H1 (cell line): ENCODE results near the gene PBX3. TPM values are rescaled to one million over a fixed set of nuclear protein-coding genes. Genes with fewer than 3 reads are reported as not detected.

ENCODE experiments used
- CTCF ChIA-PET: fragments of 300-600 bp; sonication (Branson Sonifier 250); formaldehyde crosslinking; loops from one replicate; lab custom pipeline; 2021; ENCODE audit not compliant: partially characterized antibody; lab: Charles Lee
- POLR2A ChIA-PET: fragments of 300-600 bp; sonication (Branson Sonifier 250); formaldehyde crosslinking; loops from one replicate; lab custom pipeline; 2021; ENCODE audit warnings: inconsistent platforms; ENCODE audit not compliant: partially characterized antibody; lab: Charles Lee
- DNase-seq, 2 experiments: peaks; one replicate each; pipeline versions ENCODE4 v3.0.0 to v3.0.0-alpha.2; 2010 to 2022; ENCODE audit warnings: low spot score in 2 of 2, low read depth in 1 of 2, mixed read lengths in 1 of 2
- FAIRE-seq: peaks from 2 replicates; lab custom pipeline; 2011; peaks lifted over from hg19 to GRCh38; lab: Jason Lieb, UNC
- H2AFZ ChIP-seq: 2 replicates; pipeline ENCODE4 v1.8.1; 2012; ENCODE audit warnings: low read length, inconsistent platforms
- H2AK5ac ChIP-seq: 2 replicates; pipeline ENCODE4 v1.6.1; 2013; ENCODE audit warnings: low read depth, low read length
- H2BK120ac ChIP-seq: replicated peaks from 2 replicates; pipeline ENCODE3; 2013; ENCODE audit warnings: low read depth, low read length, inconsistent platforms
- H2BK12ac ChIP-seq: 2 replicates; pipeline ENCODE4 v1.6.1; 2013; ENCODE audit warnings: low read depth, low read length
- H2BK15ac ChIP-seq: 2 replicates; pipeline ENCODE4 v1.6.1; 2013; ENCODE audit warnings: low read length
- H2BK20ac ChIP-seq: 2 replicates; pipeline ENCODE4 v1.6.1; 2013; ENCODE audit warnings: low read length
- H2BK5ac ChIP-seq: 2 replicates; pipeline ENCODE4 v1.6.1; 2013; ENCODE audit warnings: low read depth, low read length
- H3K14ac ChIP-seq: 2 replicates; pipeline ENCODE4 v1.6.1; 2013; ENCODE audit warnings: inconsistent platforms; ENCODE audit not compliant: insufficient read length
- H3K18ac ChIP-seq: 2 replicates; pipeline ENCODE4 v1.6.1; 2013; ENCODE audit warnings: low read length; ENCODE audit errors: extremely low read depth
- H3K23ac ChIP-seq: 2 replicates; pipeline ENCODE4 v1.6.1; 2013; ENCODE audit warnings: inconsistent platforms; ENCODE audit not compliant: insufficient read length
- H3K23me2 ChIP-seq: 2 replicates; pipeline ENCODE4 v1.6.1; 2013; ENCODE audit warnings: low read depth, low read length
- H3K27ac ChIP-seq: 2 replicates; pipeline ENCODE4 v1.6.1; 2011; ENCODE audit warnings: low read depth, low read length, inconsistent platforms
- H3K27me3 ChIP-seq, 4 experiments: replicated peaks in 1 of 4; 1 replicate in 1 of 4; 2 replicates in 3 of 4; pipeline versions ENCODE4 v1.6.1 to v1.8.1; 2011 to 2013; ENCODE audit warnings: low read length in 3 of 4, mild to moderate bottlenecking in 3 of 4, inconsistent platforms in 2 of 4, mixed read lengths in 2 of 4, moderate library complexity in 1 of 4; ENCODE audit not compliant: control insufficient read depth in 3 of 4, insufficient read depth in 3 of 4; ENCODE audit errors: extremely low read depth in 1 of 4
- H3K36me3 ChIP-seq, 4 experiments: 2 replicates each; pipeline versions ENCODE4 v1.6.1 to v1.8.1; 2011 to 2013; ENCODE audit warnings: mild to moderate bottlenecking in 4 of 4, low read length in 3 of 4, moderate library complexity in 2 of 4, control low read depth in 1 of 4, inconsistent platforms in 1 of 4; ENCODE audit not compliant: insufficient read depth in 4 of 4, control insufficient read depth in 2 of 4
- H3K4ac ChIP-seq: replicated peaks from 2 replicates; pipeline ENCODE3; 2013; ENCODE audit warnings: low read length, low read depth, mixed read lengths, inconsistent platforms; ENCODE audit not compliant: insufficient read length
- H3K4me1 ChIP-seq, 4 experiments: replicated peaks in 1 of 4; 1 replicate in 1 of 4; 2 replicates in 3 of 4; pipeline versions ENCODE4 v1.6.1 to v1.8.1; 2011 to 2013; ENCODE audit warnings: low read length in 3 of 4, inconsistent platforms in 2 of 4, mixed read lengths in 1 of 4; ENCODE audit not compliant: insufficient read depth in 4 of 4, control insufficient read depth in 3 of 4
- H3K4me2 ChIP-seq, 2 experiments: 2 replicates each; pipeline versions ENCODE4 v1.6.1 to v1.8.1; 2011 to 2013; ENCODE audit warnings: low read depth in 2 of 2, low read length in 2 of 2, control low read depth in 1 of 2, inconsistent platforms in 1 of 2, mild to moderate bottlenecking in 1 of 2; ENCODE audit not compliant: insufficient read depth in 1 of 2
- H3K4me3 ChIP-seq, 4 experiments: fragments of 200-600, 300-600 bp in 1 of 4; sonication (generic), shearing (Covaris generic), sonication (Bioruptor Twin) in 1 of 4; 2 replicates each; pipeline versions ENCODE4 v1.5.1 to v1.8.1; 2011 to 2016; ENCODE audit warnings: low read length in 4 of 4, low read depth in 3 of 4, control low read depth in 2 of 4, inconsistent platforms in 2 of 4, mild to moderate bottlenecking in 2 of 4, mixed read lengths in 1 of 4, moderate library complexity in 1 of 4; ENCODE audit not compliant: insufficient read depth in 2 of 4; ENCODE audit errors: extremely low read depth in 1 of 4
- H3K56ac ChIP-seq: replicated peaks from 2 replicates; pipeline ENCODE3; 2013; ENCODE audit warnings: low read depth, mild to moderate bottlenecking, mixed read lengths, low read length, inconsistent platforms; ENCODE audit not compliant: insufficient read length
- H3K79me1 ChIP-seq: 2 replicates; pipeline ENCODE4 v1.6.1; 2013; ENCODE audit warnings: low read depth, low read length, control low read depth
- H3K79me2 ChIP-seq, 2 experiments: 2 replicates each; pipeline versions ENCODE4 v1.6.1 to v1.8.1; 2012 to 2013; ENCODE audit warnings: low read length in 2 of 2, mild to moderate bottlenecking in 2 of 2, inconsistent platforms in 1 of 2; ENCODE audit not compliant: insufficient read depth in 2 of 2, control insufficient read depth in 1 of 2
- H3K9ac ChIP-seq, 4 experiments: replicated peaks in 1 of 4; 1 replicate in 1 of 4; 2 replicates in 3 of 4; pipeline versions ENCODE4 v1.6.1 to v1.8.1; 2011 to 2013; ENCODE audit warnings: low read depth in 3 of 4, low read length in 3 of 4, control low read depth in 2 of 4, mild to moderate bottlenecking in 2 of 4, moderate library complexity in 2 of 4, inconsistent platforms in 1 of 4; ENCODE audit errors: extremely low read depth in 1 of 4
- H3K9me3 ChIP-seq, 2 experiments: 2 replicates each; pipeline versions ENCODE4 v1.6.1 to v1.8.1; 2012 to 2013; ENCODE audit warnings: mild to moderate bottlenecking in 2 of 2, moderate library complexity in 2 of 2, control low read depth in 1 of 2, inconsistent platforms in 1 of 2, low read depth in 1 of 2, low read length in 1 of 2, mixed read lengths in 1 of 2; ENCODE audit not compliant: insufficient read depth in 2 of 2
- H4K20me1 ChIP-seq, 2 experiments: replicated peaks in 1 of 2; 2 replicates each; pipeline versions ENCODE3 to v1.8.1; 2011 to 2013; ENCODE audit warnings: inconsistent platforms in 2 of 2, low read length in 2 of 2, mild to moderate bottlenecking in 1 of 2; ENCODE audit not compliant: insufficient read depth in 2 of 2, control insufficient read depth in 1 of 2
- H4K5ac ChIP-seq: 2 replicates; pipeline ENCODE4 v1.6.1; 2013; ENCODE audit warnings: low read length, low read depth, mixed read lengths, inconsistent platforms; ENCODE audit not compliant: insufficient read length
- H4K8ac ChIP-seq: 2 replicates; pipeline ENCODE4 v1.8.0; 2013; ENCODE audit warnings: mild to moderate bottlenecking, moderate library complexity, low read length, inconsistent platforms; ENCODE audit not compliant: insufficient read depth; ENCODE audit errors: extremely low read depth
- H4K91ac ChIP-seq: replicated peaks from 2 replicates; pipeline ENCODE3; 2013; ENCODE audit warnings: low read length, mixed read lengths, inconsistent platforms; ENCODE audit not compliant: insufficient read length
- ASH2L ChIP-seq: fragments of 200-600, 300-600 bp; sonication (generic); IDR thresholded peaks from one replicate; pipeline ENCODE4 v1.7.1; 2017; ENCODE audit warnings: low read length
- BCL11A ChIP-seq, 2 experiments: IDR thresholded peaks; one replicate each; pipeline ENCODE4 v1.6.1; 2011; ENCODE audit warnings: low read depth in 2 of 2, low read length in 2 of 2, mild to moderate bottlenecking in 2 of 2
- CBX8 ChIP-seq: fragments of 300-800, 300-1000 bp; sonication (generic); IDR thresholded peaks from 2 replicates; pipeline ENCODE4 v1.7.1; 2016; ENCODE audit warnings: low read depth, low read length, borderline replicate concordance
- EGR1 ChIP-seq: IDR thresholded peaks from 2 replicates; pipeline ENCODE4 v1.6.1; 2011; ENCODE audit warnings: low read depth, low read length, borderline replicate concordance
- HDAC6 ChIP-seq: IDR thresholded peaks from one replicate; pipeline ENCODE4 v1.7.1; 2012; ENCODE audit warnings: low read depth, mild to moderate bottlenecking, inconsistent platforms, low read length, moderate library complexity
- KDM4A ChIP-seq: IDR thresholded peaks from one replicate; pipeline ENCODE4 v1.7.1; 2012; ENCODE audit warnings: low read depth, mild to moderate bottlenecking, moderate library complexity, low read length, inconsistent platforms; ENCODE audit not compliant: severe bottlenecking
- NRF1 ChIP-seq: IDR thresholded peaks from 2 replicates; pipeline ENCODE4 v1.6.1; 2011; ENCODE audit warnings: mild to moderate bottlenecking, low read depth, low read length, improper control_type of control experiment
- POLR2AphosphoS5 ChIP-seq: IDR thresholded peaks from 2 replicates; pipeline ENCODE4 v1.6.1; 2011; ENCODE audit warnings: low read depth, low read length
- SIN3A ChIP-seq, 2 experiments: IDR thresholded peaks in 1 of 2; conservative IDR thresholded peaks in 1 of 2; 2 replicates each; pipeline ENCODE4 v1.6.1; 2011 to 2012; ENCODE audit warnings: low read length in 2 of 2, improper control_type of control experiment in 1 of 2, low read depth in 1 of 2, mild to moderate bottlenecking in 1 of 2
- SP2 ChIP-seq: IDR thresholded peaks from 2 replicates; pipeline ENCODE4 v1.6.1; 2012; ENCODE audit warnings: mild to moderate bottlenecking, low read length, inconsistent platforms
- SRF ChIP-seq: IDR thresholded peaks from 2 replicates; pipeline ENCODE4 v1.6.1; 2011; ENCODE audit warnings: mild to moderate bottlenecking, low read depth, low read length, moderate library complexity
- WGBS, 2 experiments: shearing (Covaris generic) in 1 of 2; methylation state at CpG; one replicate each; pipeline versions ENCODE4 v1.1.6 to v1.1.7; 2013 to 2015; ENCODE audit warnings: low lambda C conversion rate in 2 of 2, mixed read lengths in 2 of 2, inconsistent platforms in 1 of 2, low coverage in 1 of 2, missing lambda C conversion rate in 1 of 2; ENCODE audit not compliant: insufficient replicate concordance in 2 of 2, insufficient coverage in 1 of 2, insufficient read length in 1 of 2; ENCODE audit errors: extremely low coverage in 1 of 2, missing lambda C conversion rate in 1 of 2; 5-methylcytosine and 5-hydroxymethylcytosine counted together
- polyA plus RNA-seq, 7 experiments: library from polyadenylated mRNA; depleted of rRNA in 3 of 7; stranded (reverse) in 5 of 7; unstranded in 2 of 7; fragments of >200 nt in 5 of 7; fragments of 200-250 nt in 2 of 7; gene quantifications; 1 replicate in 5 of 7; 2 replicates in 1 of 7; 4 replicates in 1 of 7; pipeline versions ENCODE4 v1.2.1 to v1.2.3, GENCODE V29; 2011 to 2013; ENCODE audit warnings: missing spikeins in 2 of 7, mixed read lengths in 2 of 7
- total RNA-seq: library from RNA; stranded (reverse); fragmentation: NEBNext Ultra II Directional; extraction: Animal tissue kit (Norgen Biotek cat#: 25700); gene quantifications from 2 replicates; pipeline ENCODE4 v1.2.1, GENCODE V29; 2021
- TF ChIP-seq, protein P1 (sequence below), 3 experiments: IDR thresholded peaks; 1 replicate in 2 of 3; 2 replicates in 1 of 3; pipeline versions ENCODE4 v1.5.1 to v1.6.1; 2011; ENCODE audit warnings: low read length in 3 of 3, mild to moderate bottlenecking in 3 of 3, inconsistent platforms in 2 of 3, low read depth in 1 of 3, moderate library complexity in 1 of 3; ENCODE audit not compliant: insufficient read depth in 1 of 3; ENCODE audit errors: control extremely low read depth in 1 of 3

Gene PBX3
- total and polyA plus RNA-seq, 2 of the 8 experiments (the other 6 are each of a cell fraction or from before 2014, with no cell fraction given): 22.7 to 44.3 TPM

DNA sequence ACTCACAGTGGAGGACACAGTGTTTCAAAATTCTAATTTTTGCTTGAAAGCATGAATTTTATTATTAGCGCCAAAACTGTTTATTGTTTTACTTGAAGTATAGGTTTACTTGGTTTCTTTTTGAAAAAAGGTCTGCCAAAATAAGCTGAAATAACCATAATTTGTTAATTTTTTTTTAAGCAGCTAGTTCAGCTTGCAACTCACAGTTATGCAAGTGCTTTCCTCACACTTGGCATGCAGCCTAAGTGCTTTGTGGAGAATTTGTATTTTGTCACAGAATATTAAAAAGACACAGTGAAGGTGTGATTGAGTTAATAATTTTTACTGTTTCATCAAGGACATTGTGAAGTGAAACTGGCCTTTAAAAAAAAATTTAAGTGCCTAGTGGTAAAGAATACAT lies 21.6 kb downstream of the PBX3 start:
- Histone ChIP-seq H3K27me3 (no peaks in the 10 kb centered on the region), H3K4me3 (no peak overlapping the region), H2BK5ac (no peak overlapping the region), H3K9me3 (no peaks in the 10 kb centered on the region), H3K23me2 (no peaks in the 10 kb centered on the region; the same call in 1 of the 2 replicates), H3K27ac (no peak overlapping the region), H3K18ac (no peak overlapping the region), H2BK120ac (no peak overlapping the region), H3K4ac (no peak overlapping the region), H4K91ac (no peak overlapping the region), H3K14ac (no peak overlapping the region), H4K8ac (no peak overlapping the region), H2AFZ (no peak overlapping the region), H2BK20ac (no peak overlapping the region), H3K4me2 (no peak overlapping the region), H2BK12ac (no peak overlapping the region), H3K23ac (no peak overlapping the region), H3K56ac (no peak overlapping the region), H3K79me1 (0 out of 2 replicates have a peak, but pooled peaks cover 2% of the 10 kb centered on the region), H3K36me3 (no peaks in the 10 kb centered on the region; a peak in 1 of 8 replicates), H2BK15ac (no peak overlapping the region), H4K5ac (no peak overlapping the region), H2AK5ac (no peak overlapping the region), H3K4me1 (peaks cover 0 to 3% (median 1%) of the 10 kb centered on the region in 4 experiments; a peak in 2 of 7 replicates), H4K20me1 (peaks cover 0 to 4% of the 10 kb centered on the region in 2 experiments), H3K79me2 (peaks cover 0 to 97% of the 10 kb centered on the region in 2 experiments; a peak in 3 of 4 replicates), H3K9ac (no peak overlapping the region)
- FAIRE-seq (no peak), DNase-seq (no peak)
- WGBS, 2 experiments: 85% methylated on average over 1 of the region's 1 CpG; no CpG with 5 or more reads in 1 of the 2 experiments
- CTCF ChIA-PET: no interaction called here
- POLR2A ChIA-PET: no interaction called here
- TF ChIP-seq SP2: no peak
- TF ChIP-seq KDM4A: no peak
- no peak for TF ChIP-seq SIN3A (conservative IDR thresholded peaks at IDR 0.05 in 1 of 2, IDR thresholded peaks at IDR 0.05 in 1 of 2; ENCODE audit: low read depth in 1 of 2, low read length in 2 of 2)
- TF ChIP-seq ASH2L: no peak
- no peak for TF ChIP-seq SRF
- TF ChIP-seq CBX8: no peak
- no peak for TF ChIP-seq NRF1
- TF ChIP-seq HDAC6: no peak
- no peak for TF ChIP-seq POLR2AphosphoS5
- TF ChIP-seq, protein P1, sequence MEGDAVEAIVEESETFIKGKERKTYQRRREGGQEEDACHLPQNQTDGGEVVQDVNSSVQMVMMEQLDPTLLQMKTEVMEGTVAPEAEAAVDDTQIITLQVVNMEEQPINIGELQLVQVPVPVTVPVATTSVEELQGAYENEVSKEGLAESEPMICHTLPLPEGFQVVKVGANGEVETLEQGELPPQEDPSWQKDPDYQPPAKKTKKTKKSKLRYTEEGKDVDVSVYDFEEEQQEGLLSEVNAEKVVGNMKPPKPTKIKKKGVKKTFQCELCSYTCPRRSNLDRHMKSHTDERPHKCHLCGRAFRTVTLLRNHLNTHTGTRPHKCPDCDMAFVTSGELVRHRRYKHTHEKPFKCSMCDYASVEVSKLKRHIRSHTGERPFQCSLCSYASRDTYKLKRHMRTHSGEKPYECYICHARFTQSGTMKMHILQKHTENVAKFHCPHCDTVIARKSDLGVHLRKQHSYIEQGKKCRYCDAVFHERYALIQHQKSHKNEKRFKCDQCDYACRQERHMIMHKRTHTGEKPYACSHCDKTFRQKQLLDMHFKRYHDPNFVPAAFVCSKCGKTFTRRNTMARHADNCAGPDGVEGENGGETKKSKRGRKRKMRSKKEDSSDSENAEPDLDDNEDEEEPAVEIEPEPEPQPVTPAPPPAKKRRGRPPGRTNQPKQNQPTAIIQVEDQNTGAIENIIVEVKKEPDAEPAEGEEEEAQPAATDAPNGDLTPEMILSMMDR (IDR thresholded peaks at IDR 0.05; ENCODE audit: control extremely low read depth in 1 of 3, insufficient read depth in 1 of 3, low read depth in 1 of 3, low read length in 3 of 3): no peak
- no peak for TF ChIP-seq BCL11A (IDR thresholded peaks at IDR 0.05; ENCODE audit: low read depth in 2 of 2, low read length in 2 of 2)
- no peak for TF ChIP-seq EGR1
